ENCODE measurements around the gene GNL2. TPM values are rescaled to one million over a fixed set of nuclear protein-coding genes. Genes with fewer than 3 reads are reported as not detected.

The GNL2 gene
- total RNA-seq, 2 experiments from 2014 or later = 43.4 to 44.5 TPM

- Mint-ChIP-seq H3K4me3 (no peak overlapping the region), H3K27me3 (peaks cover 87% of the 10 kb centered on the region), H3K36me3 (ENCODE audit: low read depth) (no peaks in the 10 kb centered on the region), H3K4me1 (ENCODE audit: low read depth) (no peaks in the 10 kb centered on the region), H3K27ac (no peak overlapping the region), H3K9me3 (no peaks in the 10 kb centered on the region)
- no peak overlapping the region for H3K27ac ChIP-seq (ENCODE audit: low read depth in 1 of 2, low read length in 2 of 2)
- H3K9me3 ChIP-seq (ENCODE audit: control insufficient read depth in 1 of 2, insufficient read depth in 1 of 2, low read length in 2 of 2) = peaks cover 0 to 6% of the 10 kb centered on the region in 2 experiments
- H3K4me1 ChIP-seq (ENCODE audit: insufficient read depth, low read length) = peaks cover 18% of the 10 kb centered on the region
- ATAC-seq (ENCODE audit: poor library complexity) = no peak
- no peaks in the 10 kb centered on the region for H3K36me3 ChIP-seq (ENCODE audit: insufficient read depth, low read length)
- ChIA-PET CTCF (no interaction called here), POLR2A (no interaction called here)
- H3K27me3 ChIP-seq (ENCODE audit: control insufficient read depth in 1 of 2, insufficient read depth in 2 of 2, low read length in 2 of 2) = peaks cover 50 to 81% of the 10 kb centered on the region in 2 experiments
- intact Hi-C loops (cut with DNase I, micrococcal nuclease) = no loop called here
- H3K4me3 ChIP-seq (ENCODE audit: low read length) = no peak overlapping the region
- DNase-seq = no peak
- no peak for TF ChIP-seq CTCF (IDR thresholded peaks at IDR 0.05)
Observed at GRCh38 chr1:37629726-37630425, 34.1 kb upstream of the GNL2 start.

- peaks cover 0 to 3% of the 10 kb centered on the region in 2 experiments for H3K9me3 ChIP-seq (ENCODE audit: control insufficient read depth in 1 of 2, insufficient read depth in 1 of 2, low read length in 2 of 2)
- Mint-ChIP-seq H3K4me1 (ENCODE audit: low read depth) (no peaks in the 10 kb centered on the region), H3K36me3 (ENCODE audit: low read depth) (no peaks in the 10 kb centered on the region), H3K4me3 (no peak overlapping the region), H3K27me3 (peaks cover 90% of the 10 kb centered on the region), H3K9me3 (no peaks in the 10 kb centered on the region), H3K27ac (no peak overlapping the region)
- DNase-seq (no peak), ATAC-seq (ENCODE audit: poor library complexity) (no peak)
- no peaks in the 10 kb centered on the region for H3K36me3 ChIP-seq (ENCODE audit: insufficient read depth, low read length)
- H3K4me1 ChIP-seq (ENCODE audit: insufficient read depth, low read length) = peaks cover 9% of the 10 kb centered on the region
- no peak overlapping the region for H3K27ac ChIP-seq (ENCODE audit: low read depth in 1 of 2, low read length in 2 of 2)
- no peak for TF ChIP-seq CTCF (IDR thresholded peaks at IDR 0.05)
- no peak overlapping the region for H3K4me3 ChIP-seq (ENCODE audit: low read length)
- ChIA-PET CTCF (no interaction called here), POLR2A (no interaction called here)
- H3K27me3 ChIP-seq (ENCODE audit: control insufficient read depth in 1 of 2, insufficient read depth in 2 of 2, low read length in 2 of 2) = peaks cover 44 to 76% of the 10 kb centered on the region in 2 experiments
- intact Hi-C loops (cut with DNase I, micrococcal nuclease) = no loop called here
Observed at GRCh38 chr1:37629008-37629407, 33.3 kb upstream of the GNL2 start.

GRCh38 chr1:37628026-37628556 is 32.4 kb upstream of the GNL2 start:
- CTCF ChIA-PET = no interaction called here
- Mint-ChIP-seq H3K36me3 (ENCODE audit: low read depth) (no peaks in the 10 kb centered on the region), H3K4me1 (ENCODE audit: low read depth) (no peaks in the 10 kb centered on the region), H3K27me3 (peaks cover 81% of the 10 kb centered on the region), H3K9me3 (no peaks in the 10 kb centered on the region), H3K27ac (no peak overlapping the region), H3K4me3 (no peak overlapping the region)
- Histone ChIP-seq H3K36me3 (ENCODE audit: insufficient read depth, low read length) (no peaks in the 10 kb centered on the region), H3K27me3 (ENCODE audit: control insufficient read depth in 1 of 2, insufficient read depth in 2 of 2, low read length in 2 of 2) (peaks cover 37 to 70% of the 10 kb centered on the region in 2 experiments), H3K4me3 (ENCODE audit: low read length) (no peak overlapping the region), H3K27ac (ENCODE audit: low read depth in 1 of 2, low read length in 2 of 2) (no peak overlapping the region), H3K4me1 (ENCODE audit: insufficient read depth, low read length) (no peaks in the 10 kb centered on the region), H3K9me3 (ENCODE audit: control insufficient read depth in 1 of 2, insufficient read depth in 1 of 2, low read length in 2 of 2) (peaks cover 0 to 3% of the 10 kb centered on the region in 2 experiments)
- ATAC-seq (ENCODE audit: poor library complexity) (no peak), DNase-seq (no peak)
- POLR2A ChIA-PET = no interaction called here
- intact Hi-C loops (cut with DNase I, micrococcal nuclease) = no loop called here
- no peak for TF ChIP-seq CTCF (IDR thresholded peaks at IDR 0.05)
